ENCODE results near the gene MYL6.

DNA sequence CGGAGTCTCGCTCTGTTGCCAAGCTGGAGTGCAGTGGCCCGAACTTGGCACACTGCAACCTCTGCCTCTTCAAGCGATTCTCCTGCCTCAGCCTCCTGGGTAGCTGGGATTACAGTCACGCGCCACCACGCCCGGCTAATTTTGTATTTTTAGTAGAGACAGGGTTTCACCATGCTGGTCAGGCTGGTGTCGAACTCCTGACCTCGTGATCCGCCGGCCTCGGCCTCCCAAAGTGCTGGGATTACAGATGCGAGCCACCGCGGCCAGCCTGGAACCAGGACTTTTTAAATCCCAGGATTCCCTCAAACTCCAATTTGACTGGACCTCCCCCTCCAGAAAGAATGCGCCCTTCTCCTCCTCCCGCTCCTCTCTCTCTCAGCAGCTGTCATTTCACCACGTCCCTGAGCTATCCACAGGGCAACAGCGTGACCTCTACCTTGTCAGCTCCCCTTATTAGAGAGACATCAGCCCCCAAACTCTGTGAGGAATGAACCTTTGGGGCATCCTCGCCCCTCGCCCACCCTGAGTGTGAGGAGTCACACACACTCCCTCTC lies 28.1 kb upstream of the MYL6 start:
- TF ChIP-seq GATA2 (IDR thresholded peaks at IDR 0.05; ENCODE audit: low read depth, low read length) (no peak), GATA3 (IDR thresholded peaks at IDR 0.05; ENCODE audit: low read depth, low read length) (no peak)
